ENCODE results near the gene BACE1. TPM values are rescaled to one million over a fixed set of nuclear protein-coding genes. Genes with fewer than 3 reads are reported as not detected.

Gene BACE1
- total and polyA plus RNA-seq, 2 experiments from 2014 or later: 2.4 to 7.2 TPM

- Mint-ChIP-seq H3K4me3 (no peak overlapping the region), H3K27me3 (ENCODE audit: insufficient read depth, low read depth, poor library complexity) (no peaks in the 10 kb centered on the region), H3K27ac (no peak overlapping the region), H3K4me1 (no peaks in the 10 kb centered on the region), H3K9me3 (no peaks in the 10 kb centered on the region), H3K36me3 (ENCODE audit: low read depth) (no peaks in the 10 kb centered on the region)
- no peak overlapping the region for H3K27ac ChIP-seq (ENCODE audit: low read depth)
- TF ChIP-seq EZH2phosphoT487 (IDR thresholded peaks at IDR 0.05; ENCODE audit: unreplicated experiment): no peak
- no peak for TF ChIP-seq JUNB (IDR thresholded peaks at IDR 0.05; ENCODE audit: unreplicated experiment)
- TF ChIP-seq CTCF (conservative IDR thresholded peaks at IDR 0.05; ENCODE audit: low read depth in 2 of 2): no peak
- no peak for TF ChIP-seq ZNF462 (CRISPR knock-in tag; IDR thresholded peaks at IDR 0.05)
- no peak for TF ChIP-seq NANOG (IDR thresholded peaks at IDR 0.05; ENCODE audit: borderline replicate concordance)
- TF ChIP-seq STAT1 (IDR thresholded peaks at IDR 0.05; ENCODE audit: unreplicated experiment): no peak
- TF ChIP-seq REST (IDR thresholded peaks at IDR 0.05; ENCODE audit: unreplicated experiment): no peak
- TF ChIP-seq ZNF114 (CRISPR knock-in tag; IDR thresholded peaks at IDR 0.05): no peak
- TF ChIP-seq POLR2AphosphoS5 (IDR thresholded peaks at IDR 0.05; ENCODE audit: low read depth): no peak
- no peak for TF ChIP-seq EZH2 (IDR thresholded peaks at IDR 0.05; ENCODE audit: low read depth, unreplicated experiment)
- no peak for TF ChIP-seq CREB1 (CRISPR knock-in tag; IDR thresholded peaks at IDR 0.05; ENCODE audit: low read depth)
- TF ChIP-seq ZNF331 (CRISPR knock-in tag; IDR thresholded peaks at IDR 0.05; ENCODE audit: low read depth): no peak
- no peaks in the 10 kb centered on the region for H3K9me2 ChIP-seq (ENCODE audit: insufficient read depth)
- H4K20me1 ChIP-seq (replicated peaks; ENCODE audit: insufficient read depth): no peaks in the 10 kb centered on the region
- H3K36me3 ChIP-seq (ENCODE audit: insufficient read depth): no peaks in the 10 kb centered on the region
- H3K4me3 ChIP-seq: no peak overlapping the region
- no peaks in the 10 kb centered on the region for H3K79me2 ChIP-seq (replicated peaks; ENCODE audit: insufficient read depth)
- no peak overlapping the region for H3K4me2 ChIP-seq
- DNase-seq (ENCODE audit: low spot score): no peak
- H3K27me3 ChIP-seq (ENCODE audit: insufficient read depth): no peaks in the 10 kb centered on the region
- no peaks in the 10 kb centered on the region; the same call in 1 of the 2 replicates for H3F3A ChIP-seq (replicated peaks; ENCODE audit: low read depth)
- no peak overlapping the region for H2AFZ ChIP-seq
- ATAC-seq: no peak
- peaks cover 5% of the 10 kb centered on the region; the same call in 1 of the 2 replicates for H3K4me1 ChIP-seq (ENCODE audit: insufficient read depth)
Measured at GRCh38 chr11:117332843-117333242, 16.8 kb upstream of the BACE1 start.

All from GM23338 (cell line).